SIG-M5 treated with dmso at 0.1 percent for 504 hours (cell line): ENCODE data around the gene METRN.
"Not testable (repeated sequence)": the region's sequence is repeated elsewhere in the genome, so short reads cannot be mapped to it uniquely, and the experiment has no call there.

Experiments
- DNase-seq: peaks from one replicate; lab custom pipeline; 2025; ENCODE audit not compliant: unreplicated experiment; lab: John Stamatoyannopoulos, UW

The METRN gene

DNA sequence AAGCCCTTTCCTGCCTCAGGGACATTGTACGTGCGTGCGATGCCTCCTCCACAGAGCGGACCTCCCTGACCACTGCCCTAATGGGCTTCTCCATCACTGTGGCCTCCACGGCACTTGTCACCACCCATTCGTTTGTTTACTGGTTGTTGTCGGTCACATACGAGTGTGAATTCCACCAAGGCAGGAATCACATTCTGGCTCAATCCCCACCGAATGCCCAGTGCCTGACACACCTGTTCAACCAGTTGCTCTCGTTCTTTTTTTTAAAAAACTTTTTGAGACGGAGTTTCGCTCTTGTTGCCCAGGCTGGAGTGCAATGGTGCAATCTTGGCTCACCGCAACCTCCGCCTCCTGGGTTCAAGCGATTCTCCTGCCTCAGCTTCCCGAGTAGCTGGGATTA, 23.7 kb upstream of the METRN start:
- DNase-seq, result not testable (repeated sequence)

DNA sequence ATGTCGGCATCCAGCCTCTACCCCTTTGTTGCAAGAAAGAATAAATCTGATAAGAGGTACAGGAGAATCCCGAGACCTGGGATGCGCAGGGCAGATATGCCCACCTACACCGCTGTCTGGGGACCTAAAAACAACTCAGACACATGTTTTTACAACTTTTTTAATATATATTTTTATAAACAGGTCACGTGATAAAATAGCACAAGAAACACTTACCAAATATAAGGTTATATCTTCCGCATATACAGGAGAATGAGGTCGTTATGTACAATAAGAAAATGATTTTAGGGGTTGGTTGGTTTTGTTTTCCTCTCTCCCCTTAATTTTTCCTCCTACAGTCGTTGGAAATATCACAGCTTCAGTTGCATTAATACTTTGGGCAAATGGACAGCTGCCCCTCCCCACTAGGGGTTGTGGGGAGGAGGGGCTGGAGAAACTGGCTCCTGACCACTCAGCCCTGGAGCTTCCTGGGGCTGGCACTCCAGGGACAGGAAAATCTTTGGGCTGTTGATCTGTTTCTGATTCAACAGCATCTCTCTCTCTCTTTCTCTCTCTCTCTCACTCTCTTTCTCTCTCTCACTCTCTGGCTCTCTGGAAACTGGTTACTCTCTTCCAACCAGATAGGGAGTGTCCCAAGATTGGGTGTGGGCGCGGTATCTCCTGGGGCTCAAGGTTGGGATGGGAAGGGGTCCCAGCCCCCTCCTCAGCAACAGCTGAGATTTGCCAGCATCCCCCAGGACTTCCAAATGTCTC, 22.4 kb upstream of the METRN start:
- no peak for DNase-seq

- no peak for DNase-seq
These were observed 21.6 kb upstream of the METRN start for GRCh38 chr16:693364-693763.

GRCh38 chr16:693766-694165, 21.2 kb upstream of the METRN start:
- DNase-seq, result no peak

DNA sequence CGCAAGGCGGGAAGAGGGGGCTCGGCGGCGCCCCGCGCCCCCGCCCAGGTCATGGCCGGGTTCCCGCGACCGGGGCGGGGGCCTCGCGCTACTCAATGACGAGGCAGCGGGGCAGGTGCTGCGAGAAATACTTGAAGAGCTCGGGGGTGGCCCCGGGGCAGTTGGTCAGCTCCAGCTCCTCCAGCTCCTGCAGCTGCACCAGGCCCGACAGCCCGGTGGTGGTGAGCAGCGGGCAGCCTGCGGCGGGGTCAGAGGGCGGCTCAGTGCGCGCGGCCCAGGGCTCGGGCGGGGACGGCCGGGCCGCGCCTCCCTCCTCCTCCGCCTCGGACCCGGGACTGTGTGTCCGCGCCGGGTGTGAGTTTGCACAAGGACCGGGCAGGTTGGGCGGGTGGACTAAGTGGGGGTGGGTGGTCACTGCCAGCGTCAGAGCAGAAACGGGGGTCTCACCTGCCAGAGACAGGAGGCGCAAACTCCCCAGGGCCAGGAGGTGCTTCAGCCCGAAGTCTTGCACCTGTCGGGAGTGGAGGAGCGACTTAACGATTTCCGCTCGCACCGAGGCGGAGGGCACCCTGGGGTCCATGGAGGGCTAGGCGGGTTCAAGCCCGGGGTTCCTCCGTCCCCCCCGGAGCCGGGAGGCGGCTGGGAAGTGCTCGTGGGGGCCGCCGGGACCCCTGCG, 20.6 kb upstream of the METRN start:
- DNase-seq, result no peak

GRCh38 chr16:694863-695354, 20.0 kb upstream of the METRN start:
- DNase-seq, result no peak

DNA sequence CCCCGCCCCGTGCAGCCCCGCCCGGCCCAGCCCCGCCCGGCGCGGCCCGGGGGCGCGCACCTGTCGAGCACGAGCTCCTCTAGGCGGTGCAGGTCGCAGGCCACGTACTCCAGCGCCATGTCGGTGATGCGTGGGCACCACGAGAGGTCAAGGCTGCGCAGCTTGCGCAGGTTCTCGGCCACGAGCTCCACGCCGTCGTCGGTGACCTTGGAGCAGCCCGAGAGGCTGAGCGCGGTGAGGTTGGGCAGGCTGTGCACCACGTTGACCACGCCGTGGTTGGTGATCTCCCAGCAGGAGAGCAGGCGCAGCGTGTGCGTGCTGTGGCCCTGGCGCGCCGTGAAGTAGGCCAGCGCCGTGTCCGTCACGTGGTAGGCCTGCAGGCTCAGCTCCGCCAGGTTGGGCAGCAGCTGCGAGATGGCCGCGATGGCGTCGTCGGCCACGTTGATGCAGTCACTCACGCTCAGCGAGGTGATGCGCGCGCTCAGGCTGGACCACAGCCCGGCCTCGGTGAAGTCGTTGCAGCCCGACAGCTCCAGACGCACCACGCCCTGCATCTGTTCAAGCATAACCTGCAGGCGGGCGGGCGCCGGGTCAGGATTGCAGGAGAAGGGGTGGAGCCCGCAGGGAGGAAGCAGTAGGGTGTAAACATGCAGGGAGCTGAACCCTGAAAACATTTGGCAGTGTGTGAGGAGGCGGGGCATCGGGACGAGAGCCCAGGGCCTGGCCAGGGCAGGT, 19.4 kb upstream of the METRN start:
- DNase-seq, result peak; percentile 55

GRCh38 chr16:698911-699671, 15.8 kb upstream of the METRN start:
- no peak for DNase-seq

GRCh38 chr16:700684-701584, 14.0 kb upstream of the METRN start:
- DNase-seq, result no peak

- no peak for DNase-seq
These were observed 12.6 kb upstream of the METRN start for GRCh38 chr16:702341-702740.

DNA sequence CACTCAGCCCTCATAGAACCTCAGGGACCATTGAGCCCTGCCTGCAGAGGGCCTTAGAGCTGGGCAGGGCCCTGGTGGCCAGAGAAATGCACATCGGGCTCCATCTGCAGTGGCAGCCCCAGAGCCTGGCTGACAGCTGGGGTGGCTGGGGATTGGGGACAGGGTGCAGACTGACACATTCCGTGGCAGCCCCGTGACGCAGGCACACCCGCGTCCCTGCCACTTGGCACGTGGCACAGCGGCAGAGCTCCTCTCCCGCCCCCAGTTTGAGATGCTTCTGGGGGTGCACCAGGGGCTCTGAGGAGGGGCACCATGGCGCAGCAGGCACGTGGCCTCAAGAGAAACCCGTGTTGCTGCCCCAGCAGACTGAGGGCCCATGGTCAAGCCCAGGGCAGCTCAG, 11.5 kb upstream of the METRN start:
- no peak for DNase-seq

DNA sequence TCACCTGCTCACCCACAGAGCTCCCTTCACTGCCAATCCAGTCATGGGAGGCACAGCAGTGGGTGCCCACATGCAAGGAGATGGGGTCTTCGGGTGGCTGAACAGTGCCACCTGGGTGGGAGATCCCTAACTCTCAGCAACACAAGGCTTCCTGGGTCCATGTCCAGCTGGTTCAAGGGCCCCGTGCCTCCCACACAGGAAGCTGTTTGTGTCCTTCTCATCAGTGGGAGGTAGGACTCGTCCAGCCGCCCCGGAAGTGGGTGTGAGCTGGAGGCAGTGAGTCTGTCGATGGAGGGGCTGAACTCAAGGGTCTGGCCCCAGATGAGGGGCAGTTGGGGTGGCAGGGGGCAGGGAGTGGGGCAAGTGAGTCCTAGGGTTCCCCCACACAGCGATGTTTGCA, 10.9 kb upstream of the METRN start:
- DNase-seq, result no peak

- DNase-seq, result no peak
These were observed 10.2 kb upstream of the METRN start for GRCh38 chr16:704552-705380.

- no peak for DNase-seq
These were observed 9.3 kb upstream of the METRN start, which contains the start of gene FBXL16 for GRCh38 chr16:705431-706188. Gene FBXL16 (minus strand): TSS chr16:705801. CDS start chr16:697405, 8,396 bp downstream.

DNA sequence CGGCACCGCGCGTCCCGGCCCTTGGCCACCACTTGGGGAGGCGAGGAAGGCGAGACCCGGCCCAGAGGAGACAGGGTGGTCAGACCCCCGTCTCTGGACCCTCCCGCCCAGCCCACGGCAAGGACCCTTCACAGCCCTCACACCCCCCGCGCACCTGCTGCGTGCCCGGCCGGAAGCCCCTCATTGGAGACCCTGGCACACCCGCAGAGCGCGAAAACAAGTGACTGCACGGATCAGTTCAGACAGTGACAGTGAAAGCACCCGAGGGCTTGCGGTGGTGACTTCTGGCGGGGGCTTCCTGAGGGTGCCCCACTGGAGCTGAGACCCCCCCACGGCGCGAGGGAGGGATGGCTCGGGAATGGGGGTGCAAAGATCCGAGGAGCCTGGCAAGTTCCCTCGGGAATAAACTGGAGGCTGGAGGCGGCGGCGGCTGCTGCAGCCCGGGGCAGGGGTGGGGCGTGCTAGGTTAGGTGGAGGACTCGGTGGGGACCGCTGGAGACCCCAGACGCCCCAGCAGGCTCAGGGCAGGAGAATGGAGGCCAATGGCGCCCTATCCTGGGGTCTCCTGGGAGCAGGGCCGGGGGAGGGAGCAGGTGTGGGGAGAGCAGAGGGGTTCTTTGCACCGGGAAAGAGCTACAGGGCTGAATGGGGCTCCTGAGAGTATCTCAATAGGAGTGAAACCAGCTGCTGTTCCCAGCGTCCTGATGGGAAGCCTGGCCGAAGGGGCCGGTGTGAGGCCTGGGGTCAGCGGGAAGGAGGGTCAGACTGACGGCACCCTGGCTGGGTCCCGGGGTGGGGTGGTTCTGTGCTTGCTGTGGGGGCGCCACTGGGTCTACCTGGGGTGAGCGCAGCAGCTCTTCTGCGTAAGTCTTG, 8.5 kb upstream of the METRN start:
- DNase-seq, result peak; percentile 14

DNA sequence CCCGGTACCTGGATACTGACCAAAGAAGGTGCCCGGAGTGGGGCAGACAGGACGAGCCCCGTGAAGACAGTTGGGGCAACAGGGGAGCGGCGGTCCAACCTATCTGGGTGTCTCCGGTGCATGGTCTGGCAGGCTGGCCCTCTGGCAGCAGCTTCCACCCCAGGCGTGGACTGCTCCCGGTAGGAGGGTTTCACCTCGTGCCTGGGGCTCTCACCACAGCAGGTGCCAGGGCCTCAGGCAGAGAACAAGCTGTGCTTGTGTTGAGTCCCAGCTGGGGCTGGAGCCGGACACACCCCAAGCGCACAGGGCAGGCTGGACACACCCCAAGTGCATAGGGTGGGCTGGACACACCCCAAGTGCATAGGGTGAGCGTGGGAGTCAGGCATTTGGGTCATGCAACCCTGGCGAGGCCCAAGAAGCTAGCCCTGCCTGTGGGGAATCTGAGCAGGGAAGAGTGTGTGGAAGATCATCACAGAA, 7.8 kb upstream of the METRN start:
- DNase-seq, result no peak

DNA sequence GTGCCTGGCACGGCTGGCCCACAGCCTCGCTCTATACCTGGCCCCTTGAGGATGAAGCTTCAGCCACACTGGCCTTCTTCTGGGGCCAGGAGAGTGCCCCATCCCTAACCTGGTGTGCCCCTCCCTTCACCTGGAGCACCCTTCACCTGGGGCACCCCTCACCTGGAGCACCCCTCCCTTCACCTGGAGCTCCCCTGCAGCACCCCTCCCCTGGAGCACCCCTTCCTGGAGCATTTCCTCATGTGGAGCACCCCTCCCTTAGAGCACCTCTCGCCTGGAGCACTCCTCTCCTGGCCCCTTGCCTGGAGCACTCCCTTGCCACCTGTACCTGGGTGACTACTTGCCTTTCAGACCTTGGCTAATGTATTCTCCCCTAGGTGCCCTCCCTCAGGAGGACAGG, 6.9 kb upstream of the METRN start:
- DNase-seq, result no peak
